ENCODE data around the gene UBE2Z. TPM values are rescaled to one million over a fixed set of nuclear protein-coding genes. Genes with fewer than 3 reads are reported as not detected.

UBE2Z gene
- total and polyA plus RNA-seq, 2 donors (not counting 3 experiments of a cell fraction or from before 2014, with no cell fraction given), result 104 to 117 TPM

Small RNAs within 50 kb of the gene (small RNA-seq; reads per million reads assigned to genes)
- not detected for gene AC068531.1 (ENCODE audit: insufficient read depth, insufficient read length, low read depth, low replicate concordance)
- not detected for gene RF00263 (ENCODE audit: insufficient read depth, insufficient read length, low read depth, low replicate concordance)
- gene RF01210 (ENCODE audit: insufficient read depth, insufficient read length, low read depth, low replicate concordance), result not detected
- not detected for gene RNU1-42P (ENCODE audit: insufficient read depth, insufficient read length, low read depth, low replicate concordance)

Other genes starting within 250 kb of the UBE2Z start
- not detected in 2 replicates for gene PRAC1, start 185.9 kb upstream of the UBE2Z start, total RNA-seq
- not detected in 2 replicates for gene PRAC1, start 185.9 kb upstream of the UBE2Z start, polyA plus RNA-seq
- not detected in 2 replicates for gene PRAC2, start 185.2 kb upstream of the UBE2Z start, total RNA-seq
- gene PRAC2, start 185.2 kb upstream of the UBE2Z start, polyA plus RNA-seq, result not detected in 2 replicates
- not detected in 2 replicates for gene HOXB13, start 179.7 kb upstream of the UBE2Z start, total RNA-seq
- not detected in 2 replicates for gene HOXB13, start 179.7 kb upstream of the UBE2Z start, polyA plus RNA-seq
- gene TTLL6, start 91.2 kb upstream of the UBE2Z start, total RNA-seq, result not detected in 2 replicates
- gene TTLL6, start 91.2 kb upstream of the UBE2Z start, polyA plus RNA-seq, result not detected in 2 replicates
- gene CALCOCO2, start 77.4 kb upstream of the UBE2Z start, total RNA-seq, result 52.1 and 64.9 TPM in 2 replicates
- 20.6 and 22.0 TPM in 2 replicates for gene CALCOCO2, start 77.4 kb upstream of the UBE2Z start, polyA plus RNA-seq
- gene ATP5MC1, start 15.6 kb upstream of the UBE2Z start, total RNA-seq, result 93.8 and 95.1 TPM in 2 replicates
- gene ATP5MC1, start 15.6 kb upstream of the UBE2Z start, polyA plus RNA-seq, result 704 and 802 TPM in 2 replicates
- 166 and 173 TPM in 2 replicates for gene SNF8, start 36.4 kb downstream of the UBE2Z start, total RNA-seq
- gene SNF8, start 36.4 kb downstream of the UBE2Z start, polyA plus RNA-seq, result 176 and 194 TPM in 2 replicates
- not detected in 2 replicates for gene GIP, start 60.2 kb downstream of the UBE2Z start, total RNA-seq
- not detected in 2 replicates for gene GIP, start 60.2 kb downstream of the UBE2Z start, polyA plus RNA-seq
- 91.7 and 99.5 TPM in 2 replicates for gene IGF2BP1, start 89.0 kb downstream of the UBE2Z start, total RNA-seq
- 8.6 and 9.5 TPM in 2 replicates for gene IGF2BP1, start 89.0 kb downstream of the UBE2Z start, polyA plus RNA-seq
- gene B4GALNT2, start 224.4 kb downstream of the UBE2Z start, total RNA-seq, result 0.11 and 0.14 TPM in 2 replicates
- not detected in 2 replicates for gene B4GALNT2, start 224.4 kb downstream of the UBE2Z start, polyA plus RNA-seq

All from endothelial cell of umbilical vein (primary cell).